HepG2 (cell line): ENCODE results near the gene KLHDC4. TPM values are rescaled to one million over a fixed set of nuclear protein-coding genes. Genes with fewer than 3 reads are reported as not detected.

Source experiments
- ZFP90 ChIP-seq: sonication (generic); formaldehyde crosslinking; IDR thresholded peaks from 2 replicates; pipeline ENCODE4 v1.8.0; 2022; ENCODE audit warnings: missing genetic modification reagents, mild to moderate bottlenecking, inconsistent platforms, borderline replicate concordance
- ZNF766 ChIP-seq: sonication (generic); formaldehyde crosslinking; IDR thresholded peaks from 2 replicates; pipeline ENCODE4 v1.5.0; 2020; ENCODE audit warnings: missing genetic modification reagents, borderline replicate concordance
- ZNF891 ChIP-seq: sonication (generic); formaldehyde crosslinking; IDR thresholded peaks from 2 replicates; pipeline ENCODE4 v1.5.0; 2020; ENCODE audit warnings: mild to moderate bottlenecking, missing genetic modification reagents
- polyA plus RNA-seq, 8 experiments: library from polyadenylated mRNA; depleted of rRNA in 3 of 8; stranded (reverse) in 7 of 8; unstranded in 1 of 8; fragments of >200 nt; fragmentation: Illumina TruSeq in 4 of 8; extraction: Trizol in 4 of 8; gene quantifications; 2 replicates each; pipeline versions ENCODE4 v1.2.1 to v1.2.3, GENCODE V29; 2011 to 2016; ENCODE audit warnings: low read depth in 4 of 8, missing spikeins in 1 of 8, mixed read lengths in 1 of 8; ENCODE audit not compliant: insufficient read depth in 1 of 8
- total RNA-seq, 5 experiments: library from RNA; depleted of rRNA; stranded (reverse); fragments of >200 nt; fragmentation: Illumina TruSeq; extraction: Trizol; gene quantifications; 2 replicates each; pipeline ENCODE4 v1.2.3, GENCODE V29; 2016; ENCODE audit warnings: low read depth in 1 of 5
- TF ChIP-seq, protein P1 (sequence below): sonication (generic); formaldehyde crosslinking; IDR thresholded peaks from 2 replicates; pipeline ENCODE4 v1.8.1; 2022; ENCODE audit warnings: mild to moderate bottlenecking, missing genetic modification reagents
- TF ChIP-seq, protein P2 (sequence below): sonication (generic); formaldehyde crosslinking; IDR thresholded peaks from 2 replicates; pipeline ENCODE4 v1.4.0; 2020; ENCODE audit warnings: mild to moderate bottlenecking, missing genetic modification reagents
- TF ChIP-seq, protein P3 (sequence below): IDR thresholded peaks from 2 replicates; pipeline ENCODE4 v1.6.1; 2016; ENCODE audit warnings: low read depth, missing genetic modification reagents, missing compliant biosample characterization
- TF ChIP-seq, protein P4 (sequence below): sonication (generic); formaldehyde crosslinking; IDR thresholded peaks from 2 replicates; pipeline ENCODE4 v1.4.0; 2020; ENCODE audit warnings: mild to moderate bottlenecking, missing genetic modification reagents

The KLHDC4 gene
- total and polyA plus RNA-seq, 2 of the 13 experiments (the other 11 are each of a cell fraction or from before 2014, with no cell fraction given), result 18.7 to 31.8 TPM

DNA sequence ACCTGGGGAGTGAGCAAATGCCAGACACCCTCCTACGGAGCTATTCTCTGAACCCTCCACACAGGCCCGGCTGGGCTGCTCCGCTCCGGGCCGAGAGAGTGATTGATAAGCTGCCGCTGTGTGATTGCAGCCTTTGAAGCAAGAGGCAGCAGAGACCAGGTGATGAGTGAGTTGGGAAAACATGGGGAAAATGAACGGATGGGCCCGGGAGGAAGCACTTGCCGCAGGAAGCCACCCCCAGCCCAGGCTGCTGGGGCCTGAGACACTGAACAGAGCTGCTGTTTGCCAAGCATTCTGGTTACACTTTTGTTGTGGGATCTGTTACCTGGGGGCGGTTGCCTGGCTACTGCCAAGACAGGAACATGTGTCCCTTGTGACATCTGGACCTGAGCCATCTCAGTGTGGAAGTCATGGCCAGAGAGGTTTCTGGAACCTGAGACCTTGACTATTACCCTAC, 46.4 kb upstream of the KLHDC4 start (continued):
- TF ChIP-seq, protein P1, sequence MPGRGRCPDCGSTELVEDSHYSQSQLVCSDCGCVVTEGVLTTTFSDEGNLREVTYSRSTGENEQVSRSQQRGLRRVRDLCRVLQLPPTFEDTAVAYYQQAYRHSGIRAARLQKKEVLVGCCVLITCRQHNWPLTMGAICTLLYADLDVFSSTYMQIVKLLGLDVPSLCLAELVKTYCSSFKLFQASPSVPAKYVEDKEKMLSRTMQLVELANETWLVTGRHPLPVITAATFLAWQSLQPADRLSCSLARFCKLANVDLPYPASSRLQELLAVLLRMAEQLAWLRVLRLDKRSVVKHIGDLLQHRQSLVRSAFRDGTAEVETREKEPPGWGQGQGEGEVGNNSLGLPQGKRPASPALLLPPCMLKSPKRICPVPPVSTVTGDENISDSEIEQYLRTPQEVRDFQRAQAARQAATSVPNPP (CRISPR knock-in tag), result no peak
- TF ChIP-seq, protein P2, sequence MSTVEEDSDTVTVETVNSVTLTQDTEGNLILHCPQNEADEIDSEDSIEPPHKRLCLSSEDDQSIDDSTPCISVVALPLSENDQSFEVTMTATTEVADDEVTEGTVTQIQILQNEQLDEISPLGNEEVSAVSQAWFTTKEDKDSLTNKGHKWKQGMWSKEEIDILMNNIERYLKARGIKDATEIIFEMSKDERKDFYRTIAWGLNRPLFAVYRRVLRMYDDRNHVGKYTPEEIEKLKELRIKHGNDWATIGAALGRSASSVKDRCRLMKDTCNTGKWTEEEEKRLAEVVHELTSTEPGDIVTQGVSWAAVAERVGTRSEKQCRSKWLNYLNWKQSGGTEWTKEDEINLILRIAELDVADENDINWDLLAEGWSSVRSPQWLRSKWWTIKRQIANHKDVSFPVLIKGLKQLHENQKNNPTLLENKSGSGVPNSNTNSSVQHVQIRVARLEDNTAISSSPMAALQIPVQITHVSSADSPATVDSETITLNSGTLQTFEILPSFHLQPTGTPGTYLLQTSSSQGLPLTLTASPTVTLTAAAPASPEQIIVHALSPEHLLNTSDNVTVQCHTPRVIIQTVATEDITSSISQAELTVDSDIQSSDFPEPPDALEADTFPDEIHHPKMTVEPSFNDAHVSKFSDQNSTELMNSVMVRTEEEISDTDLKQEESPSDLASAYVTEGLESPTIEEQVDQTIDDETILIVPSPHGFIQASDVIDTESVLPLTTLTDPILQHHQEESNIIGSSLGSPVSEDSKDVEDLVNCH (CRISPR knock-in tag), result no peak
- TF ChIP-seq ZFP90 (CRISPR knock-in tag) (no peak), ZNF766 (CRISPR knock-in tag) (no peak), ZNF891 (peak; percentile 67; the same call in 1 of the 2 replicates)
- TF ChIP-seq, protein P3, sequence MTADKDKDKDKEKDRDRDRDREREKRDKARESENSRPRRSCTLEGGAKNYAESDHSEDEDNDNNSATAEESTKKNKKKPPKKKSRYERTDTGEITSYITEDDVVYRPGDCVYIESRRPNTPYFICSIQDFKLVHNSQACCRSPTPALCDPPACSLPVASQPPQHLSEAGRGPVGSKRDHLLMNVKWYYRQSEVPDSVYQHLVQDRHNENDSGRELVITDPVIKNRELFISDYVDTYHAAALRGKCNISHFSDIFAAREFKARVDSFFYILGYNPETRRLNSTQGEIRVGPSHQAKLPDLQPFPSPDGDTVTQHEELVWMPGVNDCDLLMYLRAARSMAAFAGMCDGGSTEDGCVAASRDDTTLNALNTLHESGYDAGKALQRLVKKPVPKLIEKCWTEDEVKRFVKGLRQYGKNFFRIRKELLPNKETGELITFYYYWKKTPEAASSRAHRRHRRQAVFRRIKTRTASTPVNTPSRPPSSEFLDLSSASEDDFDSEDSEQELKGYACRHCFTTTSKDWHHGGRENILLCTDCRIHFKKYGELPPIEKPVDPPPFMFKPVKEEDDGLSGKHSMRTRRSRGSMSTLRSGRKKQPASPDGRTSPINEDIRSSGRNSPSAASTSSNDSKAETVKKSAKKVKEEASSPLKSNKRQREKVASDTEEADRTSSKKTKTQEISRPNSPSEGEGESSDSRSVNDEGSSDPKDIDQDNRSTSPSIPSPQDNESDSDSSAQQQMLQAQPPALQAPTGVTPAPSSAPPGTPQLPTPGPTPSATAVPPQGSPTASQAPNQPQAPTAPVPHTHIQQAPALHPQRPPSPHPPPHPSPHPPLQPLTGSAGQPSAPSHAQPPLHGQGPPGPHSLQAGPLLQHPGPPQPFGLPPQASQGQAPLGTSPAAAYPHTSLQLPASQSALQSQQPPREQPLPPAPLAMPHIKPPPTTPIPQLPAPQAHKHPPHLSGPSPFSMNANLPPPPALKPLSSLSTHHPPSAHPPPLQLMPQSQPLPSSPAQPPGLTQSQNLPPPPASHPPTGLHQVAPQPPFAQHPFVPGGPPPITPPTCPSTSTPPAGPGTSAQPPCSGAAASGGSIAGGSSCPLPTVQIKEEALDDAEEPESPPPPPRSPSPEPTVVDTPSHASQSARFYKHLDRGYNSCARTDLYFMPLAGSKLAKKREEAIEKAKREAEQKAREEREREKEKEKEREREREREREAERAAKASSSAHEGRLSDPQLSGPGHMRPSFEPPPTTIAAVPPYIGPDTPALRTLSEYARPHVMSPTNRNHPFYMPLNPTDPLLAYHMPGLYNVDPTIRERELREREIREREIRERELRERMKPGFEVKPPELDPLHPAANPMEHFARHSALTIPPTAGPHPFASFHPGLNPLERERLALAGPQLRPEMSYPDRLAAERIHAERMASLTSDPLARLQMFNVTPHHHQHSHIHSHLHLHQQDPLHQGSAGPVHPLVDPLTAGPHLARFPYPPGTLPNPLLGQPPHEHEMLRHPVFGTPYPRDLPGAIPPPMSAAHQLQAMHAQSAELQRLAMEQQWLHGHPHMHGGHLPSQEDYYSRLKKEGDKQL (CRISPR knock-in tag), result no peak
- TF ChIP-seq, protein P4, sequence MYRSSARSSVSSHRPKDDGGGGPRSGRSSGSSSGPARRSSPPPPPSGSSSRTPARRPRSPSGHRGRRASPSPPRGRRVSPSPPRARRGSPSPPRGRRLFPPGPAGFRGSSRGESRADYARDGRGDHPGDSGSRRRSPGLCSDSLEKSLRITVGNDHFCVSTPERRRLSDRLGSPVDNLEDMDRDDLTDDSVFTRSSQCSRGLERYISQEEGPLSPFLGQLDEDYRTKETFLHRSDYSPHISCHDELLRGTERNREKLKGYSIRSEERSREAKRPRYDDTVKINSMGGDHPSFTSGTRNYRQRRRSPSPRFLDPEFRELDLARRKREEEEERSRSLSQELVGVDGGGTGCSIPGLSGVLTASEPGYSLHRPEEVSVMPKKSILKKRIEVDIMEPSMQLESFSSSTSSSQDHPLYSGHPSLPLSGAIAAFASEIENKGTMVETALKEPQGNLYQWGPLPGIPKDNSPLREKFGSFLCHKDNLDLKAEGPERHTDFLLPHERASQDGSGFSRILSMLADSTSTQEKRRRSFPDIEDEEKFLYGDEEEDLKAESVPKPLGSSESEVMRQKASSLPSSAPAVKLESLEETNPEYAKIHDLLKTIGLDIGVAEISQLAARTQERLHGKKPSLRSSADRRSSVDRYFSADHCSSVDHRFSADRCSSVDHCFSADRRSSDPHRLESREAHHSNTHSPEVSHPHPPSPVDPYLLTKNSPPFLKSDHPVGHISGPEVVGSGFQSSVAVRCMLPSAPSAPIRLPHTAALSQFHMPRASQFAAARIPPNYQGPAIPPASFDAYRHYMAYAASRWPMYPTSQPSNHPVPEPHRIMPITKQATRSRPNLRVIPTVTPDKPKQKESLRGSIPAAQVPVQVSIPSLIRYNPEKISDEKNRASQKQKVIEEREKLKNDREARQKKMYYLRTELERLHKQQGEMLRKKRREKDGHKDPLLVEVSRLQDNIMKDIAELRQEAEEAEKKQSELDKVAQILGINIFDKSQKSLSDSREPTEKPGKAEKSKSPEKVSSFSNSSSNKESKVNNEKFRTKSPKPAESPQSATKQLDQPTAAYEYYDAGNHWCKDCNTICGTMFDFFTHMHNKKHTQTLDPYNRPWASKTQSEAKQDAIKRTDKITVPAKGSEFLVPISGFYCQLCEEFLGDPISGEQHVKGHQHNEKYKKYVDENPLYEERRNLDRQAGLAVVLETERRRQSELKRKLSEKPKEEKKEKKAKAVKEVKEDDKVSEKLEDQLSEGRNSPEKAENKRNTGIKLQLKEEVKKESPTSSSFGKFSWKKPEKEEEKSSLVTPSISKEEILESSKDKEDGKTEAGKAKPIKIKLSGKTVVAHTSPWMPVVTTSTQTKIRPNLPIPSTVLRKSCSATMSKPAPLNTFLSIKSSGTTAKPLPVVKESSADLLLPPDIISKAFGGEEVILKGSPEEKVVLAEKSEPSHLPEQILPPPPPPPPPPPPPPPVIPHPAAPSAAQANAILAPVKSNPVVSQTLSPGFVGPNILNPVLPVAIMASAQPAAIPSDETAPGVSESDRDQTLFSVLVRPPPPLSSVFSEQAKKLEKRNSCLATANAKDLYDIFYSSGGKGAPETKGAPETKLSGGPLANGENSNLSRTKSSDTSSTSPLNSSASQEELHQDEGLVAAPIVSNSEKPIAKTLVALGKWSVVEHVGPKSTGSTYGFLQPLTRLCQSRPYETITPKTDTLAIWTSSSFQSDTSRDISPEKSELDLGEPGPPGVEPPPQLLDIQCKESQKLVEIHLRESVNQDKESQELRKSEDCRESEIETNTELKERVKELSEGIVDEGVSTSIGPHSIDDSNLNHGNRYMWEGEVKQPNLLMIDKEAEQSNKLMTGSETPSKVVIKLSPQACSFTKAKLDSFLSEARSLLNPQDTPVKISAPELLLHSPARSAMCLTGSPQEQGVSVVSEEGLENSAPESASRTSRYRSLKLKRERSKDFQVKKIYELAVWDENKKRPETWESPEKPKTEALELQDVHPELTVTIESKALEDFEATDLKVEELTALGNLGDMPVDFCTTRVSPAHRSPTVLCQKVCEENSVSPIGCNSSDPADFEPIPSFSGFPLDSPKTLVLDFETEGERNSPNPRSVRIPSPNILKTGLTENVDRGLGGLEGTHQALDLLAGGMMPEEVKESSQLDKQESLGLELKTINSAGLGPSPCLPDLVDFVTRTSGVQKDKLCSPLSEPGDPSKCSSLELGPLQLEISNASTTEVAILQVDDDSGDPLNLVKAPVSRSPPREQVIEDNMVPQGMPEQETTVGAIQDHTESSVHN, result 0 out of 2 replicates have a peak, but pooled peaks have one; percentile 2
